UCSD-AML1 (cell line): ENCODE measurements around the gene MYCBP.
"Not testable (repeated sequence)": the region's sequence is repeated elsewhere in the genome, so short reads cannot be mapped to it uniquely, and the experiment has no call there.

Experiments
- DNase-seq: peaks from one replicate; lab custom pipeline; 2025; ENCODE audit not compliant: unreplicated experiment; lab: John Stamatoyannopoulos, UW

The MYCBP gene

GRCh38 chr1:38870996-38871395 lies 2.2 kb downstream of the MYCBP start:
- DNase-seq = no peak

GRCh38 chr1:38867208-38867607 lies 5.9 kb downstream of the MYCBP start:
- no peak for DNase-seq

GRCh38 chr1:38865112-38865715 lies 7.9 kb downstream of the MYCBP start:
- DNase-seq = no peak

- no peak for DNase-seq
These were observed 12.7 kb downstream of the MYCBP start for GRCh38 chr1:38860454-38860795.

GRCh38 chr1:38859561-38860453 lies 13.3 kb downstream of the MYCBP start, which contains the start of gene RRAGC:
RRAGC (minus strand) TSS chr1:38859772; CDS start chr1:38859646, 126 bp downstream.
- peak; percentile 97 for DNase-seq

- peak; percentile 44 for DNase-seq
These were observed 14.2 kb downstream of the MYCBP start for GRCh38 chr1:38858833-38859560.

GRCh38 chr1:38852780-38853179 lies 20.4 kb downstream of the MYCBP start:
- DNase-seq = no peak

- no peak for DNase-seq
These were observed 25.1 kb downstream of the MYCBP start for GRCh38 chr1:38848071-38848470.

GRCh38 chr1:38846210-38846609 lies 26.9 kb downstream of the MYCBP start:
- no peak for DNase-seq

GRCh38 chr1:38845088-38845487 lies 28.1 kb downstream of the MYCBP start:
- DNase-seq = not testable (repeated sequence)

GRCh38 chr1:38840281-38840680 lies 32.9 kb downstream of the MYCBP start:
- no peak for DNase-seq

GRCh38 chr1:38839363-38839762 lies 33.8 kb downstream of the MYCBP start:
- DNase-seq = no peak

- DNase-seq = not testable (repeated sequence)
These were observed 36.8 kb downstream of the MYCBP start for GRCh38 chr1:38836316-38836715.

- DNase-seq = no peak
These were observed 38.0 kb downstream of the MYCBP start for GRCh38 chr1:38834937-38835827.

GRCh38 chr1:38834221-38834782 lies 38.8 kb downstream of the MYCBP start:
- DNase-seq = no peak

- no peak for DNase-seq
These were observed 40.0 kb downstream of the MYCBP start for GRCh38 chr1:38833146-38833545.

GRCh38 chr1:38832370-38832734 lies 40.8 kb downstream of the MYCBP start:
- DNase-seq = no peak

- no peak for DNase-seq
These were observed 41.3 kb downstream of the MYCBP start for GRCh38 chr1:38831731-38832369.

GRCh38 chr1:38829368-38829767 lies 43.8 kb downstream of the MYCBP start:
- no peak for DNase-seq

- no peak for DNase-seq
These were observed 45.8 kb downstream of the MYCBP start for GRCh38 chr1:38827318-38827717.
